Retinal pigment epithelial cell (primary cell): Measurements from ENCODE around the gene EIF2S1.

Experiments
- DNase-seq: peaks from one replicate; pipeline ENCODE4 v3.0.0-alpha.2; 2010; ENCODE audit warnings: low read depth
- H3K4me3 ChIP-seq: 2 replicates; pipeline ENCODE4 v1.5.1; 2011; ENCODE audit warnings: mild to moderate bottlenecking, low read length, control low read depth, moderate library complexity
- CTCF ChIP-seq: conservative IDR thresholded peaks from 2 replicates; pipeline ENCODE4 v1.5.1; 2011; ENCODE audit warnings: low read depth, low read length, control low read depth, inconsistent platforms

The EIF2S1 gene

GRCh38 chr14:67418401-67419191 is 58.5 kb downstream of the EIF2S1 start:
- DNase-seq: no peak
- H3K4me3 ChIP-seq: no peak overlapping the region
- no peak for TF ChIP-seq CTCF

- TF ChIP-seq CTCF: peak; percentile 52
- DNase-seq: no peak
- no peak overlapping the region for H3K4me3 ChIP-seq
Observed at GRCh38 chr14:67420102-67420739, 60.1 kb downstream of the EIF2S1 start.

- no peak for DNase-seq
- no peak overlapping the region for H3K4me3 ChIP-seq
- no peak for TF ChIP-seq CTCF
Observed at GRCh38 chr14:67421356-67422224, 61.5 kb downstream of the EIF2S1 start.

- H3K4me3 ChIP-seq: no peak overlapping the region
- TF ChIP-seq CTCF: no peak
- no peak for DNase-seq
Observed at GRCh38 chr14:67423424-67423823, 63.3 kb downstream of the EIF2S1 start.

- no peak for DNase-seq
- no peak for TF ChIP-seq CTCF
- H3K4me3 ChIP-seq: no peak overlapping the region
Observed at GRCh38 chr14:67424539-67424938, 64.4 kb downstream of the EIF2S1 start.

GRCh38 chr14:67425608-67426007 is 65.5 kb downstream of the EIF2S1 start:
- DNase-seq: no peak
- H3K4me3 ChIP-seq: no peak overlapping the region
- TF ChIP-seq CTCF: no peak
